SIG-M5 treated with dmso at 0.1 percent for 504 hours (cell line): ENCODE results near the gene OMD.
A peak's percentile ranks its signal among the peaks of the same experiment; 100 is the strongest.
"Not testable (repeated sequence)": the region's sequence is repeated elsewhere in the genome, so short reads cannot be mapped to it uniquely, and the experiment has no call there.

ENCODE experiments used
- DNase-seq: peaks from one replicate; lab custom pipeline; 2025; ENCODE audit not compliant: unreplicated experiment; lab: John Stamatoyannopoulos, UW

Gene OMD

DNA sequence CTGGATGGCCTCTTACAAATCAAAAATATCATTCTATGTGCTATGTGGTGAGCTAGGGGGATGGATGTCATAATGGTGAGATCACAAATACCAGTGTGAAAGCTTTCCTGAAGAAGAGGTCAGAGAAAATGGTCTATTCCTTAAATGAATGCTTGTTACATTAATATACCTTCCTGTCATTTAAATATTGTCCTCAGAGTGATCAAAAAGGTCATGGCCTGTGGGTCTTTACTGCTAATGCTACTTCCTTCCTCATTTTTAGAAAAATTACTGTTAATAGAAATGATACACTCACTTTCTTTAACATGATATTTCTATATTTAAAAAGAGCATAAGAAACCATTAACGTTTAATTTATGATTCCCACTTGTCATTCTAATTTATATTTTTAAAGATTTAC lies 9.7 kb downstream of the OMD start:
- no peak for DNase-seq

DNA sequence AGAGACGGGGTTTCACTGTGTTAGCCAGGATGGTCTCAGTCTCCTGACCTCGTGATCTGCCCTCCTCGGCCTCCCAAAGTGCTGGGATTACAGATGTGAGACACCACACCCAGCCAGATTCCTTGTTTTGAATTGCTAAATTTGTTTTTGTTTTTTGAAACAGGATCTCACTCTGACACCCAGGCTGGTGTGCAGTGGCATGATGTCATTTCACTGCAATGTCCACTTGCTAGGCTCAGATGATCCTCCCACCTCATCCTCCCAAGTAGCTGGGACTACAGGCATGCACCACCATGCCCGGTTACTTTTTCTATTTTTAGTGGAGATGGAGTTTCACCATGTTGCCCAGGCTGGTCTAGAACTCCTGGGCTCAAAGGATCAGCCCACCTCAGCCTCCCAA lies 13.1 kb downstream of the OMD start:
- not testable (repeated sequence) for DNase-seq

DNA sequence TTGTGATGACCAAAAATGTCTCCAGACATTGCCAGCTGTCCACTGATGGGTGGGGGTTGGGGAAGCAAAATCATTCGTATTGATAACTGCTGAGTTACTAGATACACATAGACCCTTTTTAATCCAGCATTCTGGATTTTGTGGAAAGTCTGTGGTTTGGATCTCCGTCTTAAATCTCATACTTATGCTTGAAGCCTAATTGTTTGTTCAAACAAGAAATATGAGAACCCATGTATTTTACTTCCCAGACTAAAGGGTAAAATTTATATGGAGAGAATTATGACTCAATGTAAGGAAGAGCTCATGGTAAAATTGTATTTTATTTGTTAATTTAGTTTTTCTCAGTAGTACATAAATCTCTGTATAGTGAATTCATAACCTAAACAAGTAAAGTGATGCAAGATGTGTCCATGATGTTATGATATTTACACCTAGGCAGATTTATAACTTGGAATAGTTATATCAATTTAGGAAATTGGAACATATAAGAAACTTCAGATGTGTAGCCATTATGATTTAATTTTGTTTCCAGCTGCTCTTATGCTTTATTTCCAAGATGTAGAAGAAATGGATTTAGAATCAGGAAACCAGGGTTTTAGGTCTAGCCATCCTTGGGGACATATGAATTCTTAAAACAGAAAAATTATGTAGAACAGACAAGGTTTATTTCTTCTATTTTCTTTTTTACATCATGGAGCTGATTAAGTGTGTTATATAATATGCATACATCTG lies 15.4 kb downstream of the OMD start:
- DNase-seq, result no peak

DNA sequence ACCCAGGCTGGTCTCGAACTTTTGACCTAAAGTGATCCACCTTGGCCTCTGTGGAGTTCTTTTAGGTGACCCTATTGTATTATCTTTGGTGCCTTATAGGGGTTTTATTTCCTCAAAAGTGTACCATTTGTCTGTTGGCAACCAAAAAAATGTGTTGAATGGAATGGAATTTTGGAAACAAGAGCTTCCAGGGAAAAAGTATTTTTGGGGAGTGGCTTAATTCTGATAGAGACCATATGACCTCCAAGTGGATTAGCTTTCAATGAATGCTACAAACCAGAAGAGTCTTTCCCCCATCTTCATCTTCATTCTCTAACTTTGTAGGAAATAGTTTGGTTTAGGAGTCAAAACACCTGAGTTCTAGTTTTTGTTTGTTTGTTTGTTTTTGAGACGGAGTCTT lies 16.5 kb downstream of the OMD start:
- DNase-seq, result no peak

DNA sequence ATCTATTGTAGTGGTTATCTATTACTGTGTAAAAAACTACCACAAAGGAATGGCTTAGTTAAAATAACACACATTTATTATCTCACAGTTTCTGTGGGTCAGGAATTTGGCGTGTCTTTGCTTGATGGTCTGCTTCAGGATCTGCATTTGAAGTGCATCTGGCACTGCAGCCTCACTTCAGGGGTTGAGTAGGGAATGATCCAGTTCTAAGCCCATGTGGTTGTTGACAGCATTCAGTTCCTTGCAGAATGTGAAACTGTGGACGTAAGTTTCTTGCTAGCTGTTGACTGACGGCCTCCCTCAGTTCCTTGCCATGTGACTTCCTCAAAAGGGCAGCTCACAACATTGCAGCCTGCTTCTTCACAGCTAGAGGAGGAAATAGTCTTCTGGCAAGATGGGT lies 17.8 kb downstream of the OMD start:
- peak; percentile 83 for DNase-seq

DNA sequence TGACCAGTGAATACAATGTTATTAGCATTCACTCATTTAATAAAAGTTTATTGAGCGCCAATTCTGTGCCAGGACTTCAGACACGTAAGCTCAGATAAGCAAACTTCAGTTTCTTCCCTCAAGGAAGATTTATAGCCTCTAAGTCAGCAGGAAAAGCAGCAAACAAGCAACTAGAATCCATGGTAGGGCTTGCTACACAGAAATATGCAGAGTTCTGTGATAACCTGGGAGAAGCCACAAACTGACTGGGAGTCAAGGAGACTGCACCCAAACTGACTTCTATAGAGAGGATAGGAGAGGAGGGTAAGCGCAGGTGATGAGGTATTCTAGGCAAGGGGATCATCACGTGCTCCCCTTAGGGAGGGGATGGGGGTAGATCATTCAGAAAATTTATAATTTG lies 18.5 kb downstream of the OMD start:
- no peak for DNase-seq

DNA sequence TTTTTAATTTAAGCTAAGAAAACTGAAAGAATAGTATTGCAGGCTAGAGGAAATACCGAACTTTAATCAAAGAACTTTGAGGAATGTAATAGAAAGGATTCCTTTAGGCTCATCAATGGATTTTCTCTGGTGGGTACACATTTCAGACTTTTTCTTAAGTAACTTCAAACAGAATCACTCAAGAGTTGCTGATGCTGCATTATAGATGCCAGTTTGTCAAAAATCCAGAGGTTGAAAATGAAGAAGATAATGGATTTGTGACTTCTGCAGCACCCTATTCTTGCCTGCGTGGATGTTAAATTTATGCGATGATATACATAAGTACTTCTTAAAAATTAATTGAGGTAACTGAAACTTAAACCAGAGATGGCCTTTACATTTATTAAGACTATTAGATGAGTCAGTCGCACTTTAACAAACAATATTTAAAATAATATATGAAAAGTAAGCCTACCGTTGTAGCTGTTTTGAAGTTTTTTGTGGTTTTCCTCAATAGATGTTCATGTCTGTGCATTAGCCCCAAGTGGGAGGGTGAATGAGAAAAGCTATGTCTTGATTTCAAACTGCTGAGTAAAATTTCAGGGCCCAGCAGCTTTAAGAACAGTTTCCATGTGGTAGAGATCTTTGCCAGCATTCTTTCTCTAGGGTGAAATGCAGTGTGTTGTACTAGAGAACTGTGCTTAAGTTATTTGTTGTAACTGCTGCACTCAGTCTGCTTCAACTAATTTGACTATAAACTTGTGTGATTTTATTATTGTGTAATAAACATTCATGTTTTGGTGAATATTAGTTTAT lies 20.0 kb downstream of the OMD start, which contains the start of gene OGN:
Gene OGN (minus strand): TSS at position 537 of the 795 bp plus-strand sequence. CDS start 1,171 bp downstream, outside the sequence.
- no peak for DNase-seq

DNA sequence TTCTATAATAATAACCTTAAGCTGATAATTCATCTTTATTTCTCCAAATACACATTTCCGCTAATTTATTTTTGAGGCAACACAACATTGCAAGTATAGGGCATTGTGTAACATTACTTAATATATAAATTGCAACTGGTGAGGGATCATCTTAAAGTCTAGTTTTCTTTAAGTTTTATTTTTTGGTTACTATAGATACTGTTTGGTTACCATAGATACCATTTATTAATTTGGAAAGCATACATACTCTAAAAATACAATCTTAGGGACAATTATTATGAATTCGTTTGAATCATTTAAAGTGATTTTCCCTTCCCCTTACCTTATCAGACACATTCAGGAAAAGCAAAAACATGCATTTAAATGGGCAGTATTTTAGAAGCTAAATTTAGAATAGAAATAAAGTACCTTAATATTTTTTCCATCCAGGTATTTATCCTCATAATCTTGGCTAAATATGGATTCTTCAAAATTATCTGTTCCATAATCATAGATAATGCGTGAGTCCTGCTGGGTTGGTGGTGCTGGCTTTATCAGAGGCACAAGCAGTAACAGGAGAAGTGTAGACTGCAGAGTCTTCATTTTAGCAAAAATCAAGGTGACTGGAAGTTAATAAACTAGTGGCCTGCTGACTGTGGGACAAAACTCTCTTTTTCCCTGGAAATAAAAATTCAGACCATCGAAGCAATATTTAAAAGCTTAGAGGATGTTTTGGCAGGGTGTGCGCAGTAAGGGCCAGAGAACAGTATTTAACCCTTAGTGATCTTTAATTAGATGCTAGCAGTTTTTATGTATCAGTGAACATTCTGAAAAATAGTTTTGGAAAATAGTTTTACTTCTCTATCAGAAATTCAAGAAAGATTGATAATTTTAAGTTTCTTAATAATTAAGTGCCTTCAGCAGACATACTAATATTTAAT lies 21.2 kb downstream of the OMD start:
- no peak for DNase-seq

DNA sequence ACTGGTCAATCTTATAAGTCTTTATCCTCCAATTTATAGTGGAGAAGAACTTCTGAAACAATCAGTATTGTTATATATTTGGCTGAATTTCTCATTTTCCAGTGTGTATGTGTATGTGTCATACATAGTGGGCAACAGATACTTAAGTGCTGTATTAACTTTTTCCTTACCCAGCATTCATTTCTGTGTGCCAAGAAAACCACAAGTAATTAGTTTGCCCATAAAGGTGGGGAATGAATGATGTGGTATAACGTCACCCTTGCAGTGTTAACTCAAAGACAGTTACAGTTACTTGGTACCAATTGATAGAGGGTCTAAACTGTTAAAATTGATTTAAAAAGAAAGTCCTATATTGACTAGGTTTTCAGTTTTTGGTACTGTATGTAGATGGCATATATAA lies 21.9 kb downstream of the OMD start:
- DNase-seq, result no peak

DNA sequence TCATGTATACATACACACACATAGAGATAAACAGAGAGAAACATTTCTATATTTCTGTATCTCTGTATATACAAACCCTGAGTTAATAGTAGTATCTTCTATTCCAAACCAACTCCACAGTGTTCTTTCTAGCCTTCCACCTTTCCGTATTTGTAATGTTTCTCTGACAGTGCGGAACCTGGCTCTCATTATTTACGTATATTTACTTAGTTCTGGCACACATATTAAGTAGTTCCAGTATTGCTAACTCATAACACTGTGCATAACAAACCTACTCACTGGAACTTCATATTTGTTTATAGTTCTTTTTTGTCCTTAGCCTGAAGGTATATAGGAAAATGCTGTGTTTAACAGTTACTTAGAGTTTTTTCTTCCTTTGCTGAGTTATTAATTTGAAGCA lies 26.4 kb downstream of the OMD start:
- DNase-seq, result no peak

DNA sequence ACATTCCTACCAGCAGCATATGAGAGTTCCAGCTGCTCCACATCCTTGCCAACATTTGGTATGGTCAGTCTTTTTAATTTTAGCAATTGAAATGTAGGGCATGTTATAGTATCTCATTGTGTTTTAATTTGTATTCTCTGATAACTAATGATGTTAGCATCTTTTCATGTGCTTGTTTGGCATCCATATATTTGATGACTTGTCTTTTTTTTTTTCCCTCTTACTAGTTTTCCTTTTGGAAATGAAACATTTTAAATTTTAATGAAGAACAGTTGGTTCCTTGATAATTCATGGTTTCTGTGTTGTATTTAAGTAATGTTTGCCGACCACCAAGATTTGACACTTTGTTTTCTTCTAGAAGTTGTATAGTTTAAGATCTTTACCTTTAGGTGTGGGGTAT lies 28.7 kb downstream of the OMD start:
- no peak for DNase-seq

DNA sequence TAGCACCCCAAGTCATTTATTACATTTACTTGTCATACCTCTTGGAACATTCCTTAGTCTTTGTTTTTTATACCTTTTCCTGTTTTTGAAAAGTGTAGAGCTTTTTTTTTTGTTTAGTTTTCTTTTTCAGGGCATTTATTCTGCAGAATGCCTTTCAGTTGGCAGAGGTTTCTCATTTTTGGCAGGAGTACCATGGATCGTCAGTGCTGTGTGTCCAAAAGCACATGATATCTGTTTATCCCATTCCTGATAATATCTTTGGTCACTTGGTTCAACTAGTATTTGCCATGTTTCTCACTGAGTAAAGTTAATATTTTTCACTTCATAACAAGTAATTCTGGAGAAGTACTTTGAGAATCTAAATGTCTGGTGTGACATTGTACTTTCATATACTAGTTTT lies 30.6 kb downstream of the OMD start:
- no peak for DNase-seq

DNA sequence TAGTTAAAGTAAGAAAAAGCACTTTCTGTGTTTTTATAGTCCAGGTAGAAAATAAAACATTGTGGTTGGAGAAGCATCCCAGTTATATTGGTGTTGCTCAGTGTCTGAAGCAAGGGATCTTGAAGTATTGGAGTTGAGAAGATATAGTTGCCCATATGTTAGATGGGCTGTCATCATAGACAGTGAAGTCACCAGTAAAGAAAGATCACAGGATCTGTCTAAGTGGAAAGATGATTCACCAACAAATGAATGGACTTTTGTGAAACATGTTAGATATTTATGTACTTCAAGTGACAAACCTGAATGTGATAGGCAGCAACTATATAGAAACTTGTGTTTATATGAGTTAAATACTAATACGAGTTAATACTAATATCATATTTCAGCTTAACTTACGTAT lies 31.6 kb downstream of the OMD start:
- DNase-seq, result no peak

DNA sequence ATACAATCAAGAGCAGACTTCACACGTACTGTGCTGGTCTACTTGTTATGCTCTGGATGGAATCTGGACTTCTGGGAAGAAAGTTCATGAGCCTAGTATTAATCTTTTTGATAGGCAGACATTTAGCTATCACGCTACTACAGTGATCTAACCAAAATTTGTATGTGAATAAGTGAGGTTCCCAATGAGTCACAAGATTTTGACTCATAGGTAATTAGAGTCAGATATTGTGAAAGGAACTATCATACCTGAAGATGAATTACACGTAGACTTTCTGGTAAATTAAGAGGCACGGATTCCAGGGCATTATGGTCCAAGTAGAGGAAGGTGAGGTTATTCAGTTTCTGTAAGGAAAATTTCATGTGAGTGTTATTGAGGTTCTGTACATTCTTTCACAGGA lies 38.3 kb downstream of the OMD start:
- no peak for DNase-seq

DNA sequence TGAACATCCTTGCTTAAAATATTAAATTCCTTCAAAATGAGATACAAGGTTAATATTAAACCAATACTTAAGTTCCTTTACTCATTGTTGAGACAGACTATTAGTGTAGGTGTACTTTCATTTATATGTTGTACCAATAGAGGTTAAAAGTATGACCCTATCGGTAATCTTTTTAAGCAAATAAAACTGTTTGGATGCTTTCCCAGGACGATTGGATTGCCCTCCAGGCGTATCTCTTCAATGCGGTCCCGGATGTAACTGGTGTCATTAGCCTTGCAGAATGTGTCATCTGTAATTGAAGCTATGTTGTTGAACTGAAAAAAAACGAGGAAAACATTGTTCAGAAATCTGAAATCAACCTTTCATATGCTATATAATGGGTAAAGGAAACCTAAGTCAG lies 38.8 kb downstream of the OMD start:
- no peak for DNase-seq

DNA sequence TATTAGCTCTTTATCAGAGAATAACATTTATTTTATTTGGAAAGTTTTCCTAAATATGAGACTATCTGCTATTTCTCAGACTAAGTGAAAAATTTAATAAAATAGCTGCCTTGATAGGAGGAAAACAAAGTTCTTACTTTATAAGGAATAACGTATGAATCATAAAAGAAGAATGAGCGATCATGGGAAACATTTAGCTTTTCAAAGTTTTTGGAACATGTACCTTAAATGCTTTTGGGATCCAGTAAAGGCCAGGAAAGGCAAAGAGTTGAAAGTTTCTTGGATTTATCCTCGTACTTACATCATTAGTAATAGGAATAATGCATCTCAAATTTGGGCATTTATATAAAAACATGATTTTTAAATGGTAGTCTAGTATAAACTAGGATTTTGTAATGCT lies 39.3 kb downstream of the OMD start:
- no peak for DNase-seq

DNA sequence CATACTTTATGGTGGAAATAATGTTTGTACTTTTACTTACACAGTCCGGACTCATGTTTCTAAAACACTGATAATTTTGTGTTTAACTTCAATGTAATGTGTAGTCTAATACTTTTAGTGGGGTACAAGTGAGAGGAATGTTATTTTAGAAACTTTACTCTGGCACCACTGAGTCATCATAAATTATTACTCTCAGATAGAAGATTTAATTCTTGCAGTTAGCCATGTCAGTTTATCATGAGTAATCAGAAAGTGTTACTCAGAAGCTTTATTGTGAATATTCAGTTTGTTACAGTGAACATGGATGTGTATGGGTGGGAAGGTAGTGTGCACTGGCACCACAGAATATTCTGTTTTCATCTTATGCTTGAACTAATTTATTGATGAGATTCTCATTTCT lies 39.9 kb downstream of the OMD start:
- DNase-seq, result no peak

DNA sequence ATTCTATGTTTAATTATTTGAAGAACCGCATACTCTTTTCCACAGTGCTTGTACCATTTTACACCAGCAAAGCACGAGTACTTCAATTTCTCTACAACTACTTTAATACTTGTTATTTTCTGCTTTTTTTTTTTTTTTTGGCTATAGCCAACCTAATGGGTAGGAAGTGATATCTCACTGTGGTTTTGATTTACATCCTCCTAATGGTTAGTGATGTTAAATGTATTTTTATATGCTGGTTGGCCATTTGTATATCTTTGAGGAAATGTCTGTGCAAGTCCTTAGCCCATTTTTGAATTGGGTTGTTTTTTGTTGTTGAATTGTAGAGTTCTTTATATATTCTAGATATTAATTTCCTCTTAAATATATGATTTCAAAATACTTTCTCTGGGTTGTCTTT lies 42.5 kb downstream of the OMD start:
- DNase-seq, result no peak

DNA sequence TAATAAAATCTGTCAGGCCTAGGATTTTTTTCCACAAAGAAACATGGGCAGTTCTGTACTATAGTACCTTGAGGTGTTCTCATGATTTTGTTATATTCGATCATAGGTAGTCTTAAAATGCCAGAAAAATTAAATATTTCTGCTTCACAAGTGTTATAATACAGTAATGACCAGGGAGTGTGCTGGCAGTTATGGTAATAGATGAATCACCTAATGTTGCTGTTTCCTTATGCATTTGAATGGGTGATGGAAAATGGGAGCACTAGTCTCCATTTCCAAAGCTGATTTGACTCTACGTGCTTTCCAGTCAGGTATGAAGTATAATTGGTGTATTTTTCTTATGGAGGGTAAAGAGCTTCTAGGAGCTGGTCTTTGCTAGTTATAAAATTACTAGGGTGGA lies 43.7 kb downstream of the OMD start:
- DNase-seq, result no peak

DNA sequence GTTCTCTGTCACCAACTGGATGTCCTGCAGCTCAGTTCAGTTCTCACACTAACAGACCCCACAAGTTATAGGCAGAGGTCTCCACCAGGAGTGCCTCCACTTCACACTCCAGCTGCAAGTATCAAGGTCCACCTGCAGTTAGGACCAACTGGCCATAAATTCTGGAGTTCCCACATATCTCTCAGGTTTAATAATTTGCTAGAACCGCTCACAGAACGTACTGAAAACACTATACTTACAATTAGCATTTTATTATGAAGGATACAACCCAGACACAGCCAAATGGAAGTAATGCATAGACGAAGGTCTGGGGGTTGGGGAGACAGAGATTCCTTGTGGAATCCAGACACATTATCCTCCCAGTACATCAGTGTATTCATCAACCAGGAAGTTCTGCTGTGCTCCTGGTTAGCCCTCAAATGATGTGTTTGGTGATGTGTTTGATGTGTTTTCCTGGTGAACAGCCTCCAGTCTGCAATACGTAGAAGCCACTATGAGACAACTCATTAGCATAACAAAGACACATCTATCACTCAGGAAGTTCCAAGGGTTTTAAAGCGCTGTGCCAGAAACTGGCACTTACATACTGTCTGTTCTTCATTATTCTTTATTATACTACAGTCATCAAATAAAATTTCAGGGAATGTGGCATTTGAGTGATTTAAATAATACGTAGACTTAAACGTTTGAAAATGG lies 45.3 kb downstream of the OMD start:
- DNase-seq, result no peak

DNA sequence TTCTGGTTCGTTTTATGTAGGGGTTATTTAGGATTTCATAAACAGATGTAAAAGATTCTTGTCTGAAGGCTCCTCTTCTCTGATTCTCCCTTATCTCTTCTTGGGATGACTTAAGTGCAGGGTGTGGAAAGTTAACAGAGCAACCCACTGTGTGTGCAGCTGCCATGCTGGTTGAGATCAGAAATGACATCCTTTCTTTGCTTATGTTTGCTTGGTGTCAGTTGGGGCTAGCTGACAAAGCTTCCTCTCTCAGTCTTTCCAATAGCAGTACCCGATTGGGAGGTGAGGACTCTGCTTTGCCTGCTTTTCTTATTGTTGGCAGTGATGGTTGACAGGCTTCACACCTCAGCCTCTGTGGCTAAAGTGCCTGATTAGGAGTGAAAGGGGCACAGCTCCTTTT lies 46.4 kb downstream of the OMD start:
- no peak for DNase-seq
